H9 (cell line): ENCODE data around the gene PLLP. TPM values are rescaled to one million over a fixed set of nuclear protein-coding genes. Genes with fewer than 3 reads are reported as not detected.

ENCODE experiments used
- DNase-seq: peaks from one replicate; pipeline ENCODE4 v3.0.0-alpha.2; 2017
- H2AFZ ChIP-seq: one replicate; pipeline ENCODE4 v1.6.1; 2013; ENCODE audit warnings: mild to moderate bottlenecking, low read length, control low read depth, moderate library complexity
- H2AK5ac ChIP-seq: 2 replicates; pipeline ENCODE4 v1.6.1; 2013; ENCODE audit warnings: low read length, control low read depth, mixed read lengths; ENCODE audit not compliant: insufficient read length
- H2BK120ac ChIP-seq: one replicate; pipeline ENCODE4 v1.6.1; 2013; ENCODE audit warnings: low read depth, mild to moderate bottlenecking, low read length, control low read depth, inconsistent platforms; ENCODE audit not compliant: poor library complexity, severe bottlenecking
- H2BK12ac ChIP-seq: 2 replicates; pipeline ENCODE4 v1.6.1; 2013; ENCODE audit warnings: low read length, control low read depth, mixed read lengths, low read depth; ENCODE audit not compliant: insufficient read length
- H2BK15ac ChIP-seq: 2 replicates; pipeline ENCODE4 v1.6.1; 2013; ENCODE audit warnings: low read depth, low read length, control low read depth
- H2BK20ac ChIP-seq: one replicate; pipeline ENCODE4 v1.6.1; 2013; ENCODE audit warnings: low read depth, mild to moderate bottlenecking, low read length, control low read depth, inconsistent platforms; ENCODE audit not compliant: poor library complexity, severe bottlenecking
- H2BK5ac ChIP-seq: 2 replicates; pipeline ENCODE4 v1.6.1; 2013; ENCODE audit warnings: low read length, control low read depth, mixed read lengths; ENCODE audit not compliant: insufficient read length
- H3K14ac ChIP-seq: 2 replicates; pipeline ENCODE4 v1.6.1; 2013; ENCODE audit warnings: low read length, control low read depth; ENCODE audit not compliant: insufficient read depth
- H3K18ac ChIP-seq: 2 replicates; pipeline ENCODE4 v1.6.1; 2013; ENCODE audit warnings: low read depth, mild to moderate bottlenecking, mixed read lengths, low read length, control low read depth; ENCODE audit not compliant: insufficient read length
- H3K23ac ChIP-seq: 2 replicates; pipeline ENCODE4 v1.6.1; 2013; ENCODE audit warnings: low read length, control low read depth, mixed read lengths, low read depth; ENCODE audit not compliant: insufficient read length
- H3K23me2 ChIP-seq: 2 replicates; pipeline ENCODE4 v1.6.1; 2013; ENCODE audit warnings: low read depth, mild to moderate bottlenecking, mixed read lengths, low read length, control low read depth; ENCODE audit not compliant: insufficient read length, poor library complexity, severe bottlenecking
- H3K27ac ChIP-seq: 2 replicates; pipeline ENCODE4 v1.5.1; 2013; ENCODE audit warnings: low read length, control low read depth, mixed read lengths, low read depth; ENCODE audit not compliant: insufficient read length
- H3K27me3 ChIP-seq: 2 replicates; pipeline ENCODE4 v1.6.1; 2013; ENCODE audit warnings: low read length, control low read depth, inconsistent platforms; ENCODE audit not compliant: insufficient read depth
- H3K4ac ChIP-seq: 2 replicates; pipeline ENCODE4 v1.6.1; 2013; ENCODE audit warnings: low read depth, mild to moderate bottlenecking, control low read depth, inconsistent platforms, low read length, moderate library complexity
- H3K4me1 ChIP-seq: 2 replicates; pipeline ENCODE4 v1.6.1; 2013; ENCODE audit warnings: low read length, control low read depth, inconsistent platforms; ENCODE audit not compliant: insufficient read depth
- H3K4me2 ChIP-seq: 2 replicates; pipeline ENCODE4 v1.6.1; 2013; ENCODE audit warnings: low read length, control low read depth, mixed read lengths; ENCODE audit not compliant: insufficient read length, insufficient read depth
- H3K56ac ChIP-seq: 2 replicates; pipeline ENCODE4 v1.6.1; 2013; ENCODE audit warnings: low read depth, mild to moderate bottlenecking, mixed read lengths, low read length, control low read depth; ENCODE audit not compliant: insufficient read length
- H3K79me1 ChIP-seq: 2 replicates; pipeline ENCODE4 v1.6.1; 2013; ENCODE audit warnings: low read depth, mild to moderate bottlenecking, moderate library complexity, low read length, control low read depth, inconsistent platforms; ENCODE audit not compliant: insufficient read depth, poor library complexity, severe bottlenecking
- H3K79me2 ChIP-seq: 2 replicates; pipeline ENCODE4 v1.6.1; 2013; ENCODE audit warnings: low read length, control low read depth, inconsistent platforms; ENCODE audit not compliant: insufficient read depth
- H3K9ac ChIP-seq: 2 replicates; pipeline ENCODE4 v1.6.1; 2013; ENCODE audit warnings: low read length, control low read depth, mixed read lengths; ENCODE audit not compliant: insufficient read length; ENCODE audit errors: extremely low read depth
- H3K9me3 ChIP-seq: one replicate; pipeline ENCODE4 v1.6.1; 2013; ENCODE audit warnings: low read depth, low read length, inconsistent platforms; ENCODE audit not compliant: control insufficient read depth
- H3T11ph ChIP-seq: one replicate; pipeline ENCODE4 v1.6.1; 2013; ENCODE audit warnings: mild to moderate bottlenecking, low read length, control low read depth, inconsistent platforms
- H4K20me1 ChIP-seq: one replicate; pipeline ENCODE4 v1.6.1; 2013; ENCODE audit not compliant: control insufficient read depth, insufficient read length, insufficient read depth
- H4K5ac ChIP-seq: 2 replicates; pipeline ENCODE4 v1.6.1; 2013; ENCODE audit warnings: low read depth, mild to moderate bottlenecking, mixed read lengths, low read length, control low read depth; ENCODE audit not compliant: insufficient read length
- H4K8ac ChIP-seq: replicated peaks from 2 replicates; pipeline ENCODE4 v1.6.1; 2013; ENCODE audit warnings: low read length, control low read depth, mixed read lengths, low read depth; ENCODE audit not compliant: insufficient read length
- H4K91ac ChIP-seq: 2 replicates; pipeline ENCODE4 v1.6.1; 2013; ENCODE audit warnings: low read depth, mild to moderate bottlenecking, moderate library complexity, mixed read lengths, low read length, control low read depth; ENCODE audit not compliant: insufficient read length
- H3K27ac Mint-ChIP-seq, 3 experiments: 2 replicates in 2 of 3; 3 replicates in 1 of 3; pipeline ENCODE4 v1.8.0; 2020 to 2021; ENCODE audit warnings: mixed read lengths in 3 of 3, mild to moderate bottlenecking in 1 of 3, moderate library complexity in 1 of 3
- H3K27me3 Mint-ChIP-seq: 2 replicates; pipeline ENCODE4 v1.8.0; 2021; ENCODE audit warnings: low read depth, mild to moderate bottlenecking, moderate library complexity, mixed read lengths
- H3K36me3 Mint-ChIP-seq, 3 experiments: 2 replicates in 2 of 3; 3 replicates in 1 of 3; pipeline ENCODE4 v1.8.0; 2020 to 2021; ENCODE audit warnings: low read depth in 3 of 3, mixed read lengths in 3 of 3; ENCODE audit not compliant: insufficient read depth in 1 of 3
- H3K4me1 Mint-ChIP-seq, 2 experiments: 2 replicates each; pipeline ENCODE4 v1.8.0; 2020; ENCODE audit warnings: mixed read lengths in 2 of 2
- H3K4me3 Mint-ChIP-seq, 2 experiments: 2 replicates in 1 of 2; 3 replicates in 1 of 2; pipeline ENCODE4 v1.8.0; 2020 to 2021; ENCODE audit warnings: mild to moderate bottlenecking in 2 of 2, mixed read lengths in 2 of 2, moderate library complexity in 1 of 2
- H3K9me3 Mint-ChIP-seq, 2 experiments: 2 replicates in 1 of 2; 3 replicates in 1 of 2; pipeline ENCODE4 v1.8.0; 2020; ENCODE audit warnings: mild to moderate bottlenecking in 2 of 2, mixed read lengths in 2 of 2, moderate library complexity in 1 of 2
- WGBS: extraction: QIAGEN DNeasy Blood & Tissue Kit; methylation state at CpG from one replicate; pipeline ENCODE4 v1.1.7; 2013; ENCODE audit warnings: missing lambda C conversion rate, low lambda C conversion rate, mixed read lengths; ENCODE audit not compliant: insufficient read length; ENCODE audit errors: extremely low coverage; 5-methylcytosine and 5-hydroxymethylcytosine counted together
- total RNA-seq: library from RNA; stranded (reverse); gene quantifications from 2 replicates; pipeline ENCODE4 v1.2.1, GENCODE V29; 2021
- TF ChIP-seq, protein P1 (sequence below): fragments of 200-600 bp; sonication (generic); conservative IDR thresholded peaks from 3 replicates; pipeline ENCODE4 v1.8.0; 2021; ENCODE audit warnings: antibody characterized with exemption, mild to moderate bottlenecking

Gene PLLP
- total RNA-seq, 1 experiment from 2014 or later = 1.8 TPM

DNA sequence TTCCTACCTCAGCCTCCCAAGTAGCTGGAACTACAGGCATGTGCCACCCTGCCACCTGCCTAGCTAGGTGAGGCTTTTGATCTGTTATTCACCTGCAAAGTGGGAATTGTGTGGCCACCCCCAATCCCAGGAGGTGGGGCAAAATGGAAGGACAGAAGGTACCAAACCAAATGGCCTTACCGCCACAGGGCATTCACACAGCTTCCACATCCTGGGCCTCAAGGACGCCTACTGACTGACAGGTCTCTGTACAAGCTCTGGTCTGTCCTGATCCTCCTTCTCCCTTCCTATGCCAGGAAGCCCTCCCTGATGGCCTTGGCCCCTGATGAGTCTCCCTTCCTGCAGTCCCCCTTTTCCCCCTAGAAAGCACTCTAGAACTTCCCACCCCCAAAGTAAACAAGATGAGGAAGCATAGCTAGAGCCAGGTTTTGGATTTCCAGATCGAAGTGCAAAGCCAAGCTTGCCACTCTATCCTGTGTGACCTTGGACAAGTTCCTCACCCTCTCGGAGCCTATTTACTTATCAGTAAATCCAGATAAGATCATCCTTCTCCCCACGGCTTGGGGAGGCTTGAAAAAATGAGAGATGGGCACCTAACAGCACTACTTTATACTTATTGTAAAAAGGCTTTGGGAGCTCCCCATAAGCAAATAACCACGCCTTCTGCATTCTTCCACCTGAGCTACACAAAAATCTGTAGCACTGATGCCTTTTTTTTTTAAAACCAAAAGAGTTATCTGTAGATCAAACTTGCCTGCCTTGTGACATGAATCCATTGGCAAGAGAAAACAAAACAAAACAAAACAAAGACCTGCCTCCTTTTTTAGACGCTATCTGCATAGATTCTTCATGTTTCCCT, 4.5 kb downstream of the PLLP start:
- H2BK15ac ChIP-seq = no peak overlapping the region
- peaks cover 15% of the 10 kb centered on the region; the same call in 1 of the 2 replicates for H3K27me3 ChIP-seq
- no peak overlapping the region for H3K4ac ChIP-seq
- Mint-ChIP-seq H3K9me3 (0 out of 5 replicates have a peak, but pooled peaks cover 0 to 2% of the 10 kb centered on the region in 2 experiments), H3K36me3 (no peaks in the 10 kb centered on the region), H3K4me1 (peaks cover 18 to 22% of the 10 kb centered on the region in 2 experiments), H3K4me3 (no peak overlapping the region), H3K27ac (peak overlapping the region in 1 of 3 experiments; percentile 46; a peak in 1 of 7 replicates), H3K27me3 (peaks cover 41% of the 10 kb centered on the region)
- H2AK5ac ChIP-seq = no peak overlapping the region
- H4K20me1 ChIP-seq = no peaks in the 10 kb centered on the region
- H3T11ph ChIP-seq = no peak overlapping the region
- H4K8ac ChIP-seq = no peak overlapping the region
- H2BK20ac ChIP-seq = no peak overlapping the region
- peaks cover 4% of the 10 kb centered on the region; the same call in 1 of the 2 replicates for H3K4me1 ChIP-seq
- H4K91ac ChIP-seq = no peak overlapping the region
- TF ChIP-seq, protein P1, sequence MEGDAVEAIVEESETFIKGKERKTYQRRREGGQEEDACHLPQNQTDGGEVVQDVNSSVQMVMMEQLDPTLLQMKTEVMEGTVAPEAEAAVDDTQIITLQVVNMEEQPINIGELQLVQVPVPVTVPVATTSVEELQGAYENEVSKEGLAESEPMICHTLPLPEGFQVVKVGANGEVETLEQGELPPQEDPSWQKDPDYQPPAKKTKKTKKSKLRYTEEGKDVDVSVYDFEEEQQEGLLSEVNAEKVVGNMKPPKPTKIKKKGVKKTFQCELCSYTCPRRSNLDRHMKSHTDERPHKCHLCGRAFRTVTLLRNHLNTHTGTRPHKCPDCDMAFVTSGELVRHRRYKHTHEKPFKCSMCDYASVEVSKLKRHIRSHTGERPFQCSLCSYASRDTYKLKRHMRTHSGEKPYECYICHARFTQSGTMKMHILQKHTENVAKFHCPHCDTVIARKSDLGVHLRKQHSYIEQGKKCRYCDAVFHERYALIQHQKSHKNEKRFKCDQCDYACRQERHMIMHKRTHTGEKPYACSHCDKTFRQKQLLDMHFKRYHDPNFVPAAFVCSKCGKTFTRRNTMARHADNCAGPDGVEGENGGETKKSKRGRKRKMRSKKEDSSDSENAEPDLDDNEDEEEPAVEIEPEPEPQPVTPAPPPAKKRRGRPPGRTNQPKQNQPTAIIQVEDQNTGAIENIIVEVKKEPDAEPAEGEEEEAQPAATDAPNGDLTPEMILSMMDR = no peak
- H3K14ac ChIP-seq = no peak overlapping the region
- no peak overlapping the region for H2BK12ac ChIP-seq
- H2BK120ac ChIP-seq = no peak overlapping the region
- H3K23me2 ChIP-seq = peaks cover 5% of the 10 kb centered on the region
- WGBS = no CpG with 5 or more reads among the region's 7 CpGs
- no peak overlapping the region for H2AFZ ChIP-seq
- 0 out of 2 replicates have a peak, but pooled peaks cover 2% of the 10 kb centered on the region for H3K79me2 ChIP-seq
- H3K4me2 ChIP-seq = no peak overlapping the region
- no peak overlapping the region for H4K5ac ChIP-seq
- DNase-seq = no peak
- no peaks in the 10 kb centered on the region for H3K9me3 ChIP-seq
- no peaks in the 10 kb centered on the region for H3K79me1 ChIP-seq
- no peak overlapping the region for H3K56ac ChIP-seq
- no peak overlapping the region for H3K9ac ChIP-seq
- no peak overlapping the region for H3K18ac ChIP-seq
- H3K27ac ChIP-seq = no peak overlapping the region
- H3K23ac ChIP-seq = no peak overlapping the region
- no peak overlapping the region for H2BK5ac ChIP-seq
